ENCODE data around the gene SEMA4D.
"Not testable (repeated sequence)": the region's sequence is repeated elsewhere in the genome, so short reads cannot be mapped to it uniquely, and the experiment has no call there.

Gene SEMA4D

GRCh38 chr9:89480825-89481537 is 16.9 kb downstream of the SEMA4D start:
- DNase-seq (ENCODE audit: low spot score), result no peak

- not testable (repeated sequence) for DNase-seq (ENCODE audit: low spot score)
These were observed 17.5 kb downstream of the SEMA4D start for GRCh38 chr9:89480372-89480771.

- DNase-seq (ENCODE audit: low spot score), result not testable (repeated sequence)
These were observed 18.3 kb downstream of the SEMA4D start for GRCh38 chr9:89479669-89480011.

GRCh38 chr9:89478821-89479668 is 18.9 kb downstream of the SEMA4D start:
- no peak for DNase-seq (ENCODE audit: low spot score)

- no peak for DNase-seq (ENCODE audit: low spot score)
These were observed 19.9 kb downstream of the SEMA4D start for GRCh38 chr9:89477811-89478630.

- DNase-seq (ENCODE audit: low spot score), result no peak
These were observed 20.5 kb downstream of the SEMA4D start for GRCh38 chr9:89477384-89477783.

GRCh38 chr9:89476546-89476945 is 21.4 kb downstream of the SEMA4D start:
- DNase-seq (ENCODE audit: low spot score), result no peak

- no peak for DNase-seq (ENCODE audit: low spot score)
These were observed 21.9 kb downstream of the SEMA4D start for GRCh38 chr9:89475891-89476440.

- DNase-seq (ENCODE audit: low spot score), result no peak
These were observed 23.0 kb downstream of the SEMA4D start for GRCh38 chr9:89474939-89475338.

- DNase-seq (ENCODE audit: low spot score), result no peak
These were observed 24.0 kb downstream of the SEMA4D start for GRCh38 chr9:89473762-89474469.

- DNase-seq (ENCODE audit: low spot score), result not testable (repeated sequence)
These were observed 26.1 kb downstream of the SEMA4D start for GRCh38 chr9:89471796-89472320.

- DNase-seq (ENCODE audit: low spot score), result no peak
These were observed 26.5 kb downstream of the SEMA4D start for GRCh38 chr9:89471390-89471789.

GRCh38 chr9:89470224-89470839 is 27.6 kb downstream of the SEMA4D start:
- no peak for DNase-seq (ENCODE audit: low spot score)

GRCh38 chr9:89469003-89469402 is 28.9 kb downstream of the SEMA4D start:
- DNase-seq (ENCODE audit: low spot score), result no peak

- DNase-seq (ENCODE audit: low spot score), result no peak
These were observed 29.5 kb downstream of the SEMA4D start for GRCh38 chr9:89468281-89468960.

GRCh38 chr9:89467278-89467625 is 30.7 kb downstream of the SEMA4D start:
- no peak for DNase-seq (ENCODE audit: low spot score)

- DNase-seq (ENCODE audit: low spot score), result no peak
These were observed 31.2 kb downstream of the SEMA4D start for GRCh38 chr9:89466451-89467277.

GRCh38 chr9:89465726-89466308 is 32.1 kb downstream of the SEMA4D start:
- DNase-seq (ENCODE audit: low spot score), result no peak

- no peak for DNase-seq (ENCODE audit: low spot score)
These were observed 32.9 kb downstream of the SEMA4D start for GRCh38 chr9:89465001-89465451.

Data from D341Med (cell line).